Testis (tissue), 2 donors: ENCODE results near the gene PDAP1.

ENCODE experiments used
- CTCF ChIP-seq, 3 experiments: fragments of 450-650 bp in 2 of 3; fragments of 200-600 bp in 1 of 3; sonication (generic) in 1 of 3; IDR thresholded peaks; one replicate each; pipeline ENCODE4 v1.5.1; 2016 to 2019; ENCODE audit warnings: antibody characterized with exemption in 3 of 3, mild to moderate bottlenecking in 2 of 3, moderate library complexity in 1 of 3
- POLR2A ChIP-seq: fragments of 450-650 bp; IDR thresholded peaks from one replicate; pipeline ENCODE4 v1.6.1; 2017; ENCODE audit warnings: antibody characterized with exemption, mild to moderate bottlenecking, moderate library complexity

GRCh38 chr7:99418260-99418659, 9.9 kb upstream of the PDAP1 start:
- TF ChIP-seq CTCF (IDR thresholded peaks at IDR 0.05) (no peak), POLR2A (no peak)
